Hepatocyte (in vitro differentiated cells): Measurements from ENCODE around the gene ZNF276. TPM values are rescaled to one million over a fixed set of nuclear protein-coding genes. Genes with fewer than 3 reads are reported as not detected.

ENCODE experiments used
- DNase-seq: peaks from one replicate; pipeline ENCODE4 v3.0.0-alpha.2; 2016; ENCODE audit warnings: low spot score
- H2AFZ ChIP-seq: fragments of 200-600 bp; sonication (generic); 2 replicates; pipeline ENCODE4 v1.6.0; 2016; ENCODE audit warnings: antibody characterized with exemption, mild to moderate bottlenecking
- H3K27ac ChIP-seq: fragments of 200-600 bp; sonication (generic); 2 replicates; pipeline ENCODE4 v1.5.1; 2016; ENCODE audit warnings: mild to moderate bottlenecking
- H3K27me3 ChIP-seq: fragments of 200-600 bp; sonication (generic); 2 replicates; pipeline ENCODE4 v1.6.1; 2016
- H3K36me3 ChIP-seq: fragments of 200-600 bp; sonication (generic); replicated peaks from 2 replicates; pipeline ENCODE4 v1.5.1; 2016; ENCODE audit warnings: low read depth; ENCODE audit not compliant: insufficient read depth
- H3K4me1 ChIP-seq: fragments of 200-600 bp; sonication (generic); 2 replicates; pipeline ENCODE4 v1.5.1; 2016; ENCODE audit warnings: mild to moderate bottlenecking, moderate library complexity; ENCODE audit not compliant: insufficient read depth
- H3K4me2 ChIP-seq: fragments of 200-600 bp; sonication (generic); 2 replicates; pipeline ENCODE4 v1.6.0; 2016
- H3K4me3 ChIP-seq: fragments of 200-600 bp; sonication (generic); 2 replicates; pipeline ENCODE4 v1.5.1; 2016; ENCODE audit warnings: mild to moderate bottlenecking
- H3K79me2 ChIP-seq: fragments of 200-600 bp; sonication (generic); 2 replicates; pipeline ENCODE4 v1.6.0; 2017; ENCODE audit warnings: mild to moderate bottlenecking
- H3K9me2 ChIP-seq: fragments of 200-600 bp; sonication (generic); replicated peaks from 2 replicates; pipeline ENCODE4 v1.6.0; 2017; ENCODE audit warnings: mild to moderate bottlenecking; ENCODE audit not compliant: insufficient read depth
- H3K9me3 ChIP-seq: fragments of 200-600 bp; sonication (generic); 2 replicates; pipeline ENCODE4 v1.5.1; 2016; ENCODE audit warnings: low read depth, mild to moderate bottlenecking
- H4K20me1 ChIP-seq: fragments of 200-600 bp; sonication (generic); 2 replicates; pipeline ENCODE4 v1.6.0; 2016; ENCODE audit warnings: mild to moderate bottlenecking; ENCODE audit not compliant: insufficient read depth, poor library complexity, severe bottlenecking
- CTCF ChIP-seq: fragments of 200-600 bp; sonication (generic); IDR thresholded peaks from 2 replicates; pipeline ENCODE4 v1.5.1; 2016; ENCODE audit warnings: antibody characterized with exemption, mild to moderate bottlenecking; ENCODE audit not compliant: poor library complexity
- EZH2 ChIP-seq: fragments of 200-600 bp; sonication (generic); IDR thresholded peaks from 2 replicates; pipeline ENCODE4 v1.6.1; 2016; ENCODE audit warnings: antibody characterized with exemption, mild to moderate bottlenecking, borderline replicate concordance
- EZH2phosphoT487 ChIP-seq: fragments of 200-600 bp; sonication (generic); IDR thresholded peaks from one replicate; pipeline ENCODE4 v1.6.1; 2018; ENCODE audit warnings: antibody characterized with exemption, mild to moderate bottlenecking, low read depth, moderate library complexity; ENCODE audit not compliant: unreplicated experiment, severe bottlenecking
- WGBS: methylation state at CpG from one replicate; pipeline ENCODE4 v1.1.6; 2016; ENCODE audit warnings: low lambda C conversion rate; ENCODE audit errors: missing lambda C conversion rate; 5-methylcytosine and 5-hydroxymethylcytosine counted together
- polyA plus RNA-seq: library from polyadenylated mRNA; unstranded; fragments of >200 nt; fragmentation: Nextera tagmentation; extraction: Ambion mirVana; gene quantifications from 2 replicates; pipeline ENCODE4 v1.2.1, GENCODE V29; 2016
- total RNA-seq: library from RNA; depleted of rRNA; stranded (reverse); fragments of >200 nt; gene quantifications from 2 replicates; pipeline ENCODE4 v1.2.3, GENCODE V29; 2014

The ZNF276 gene
- total and polyA plus RNA-seq, 2 experiments from 2014 or later = 15.0 to 23.2 TPM

- 96% methylated on average over 16 of the region's 16 CpGs for WGBS
- Histone ChIP-seq H3K9me3 (no peaks in the 10 kb centered on the region), H4K20me1 (peaks cover 4% of the 10 kb centered on the region), H3K79me2 (peaks cover 28% of the 10 kb centered on the region), H3K27ac (no peak overlapping the region), H3K4me2 (no peak overlapping the region), H3K4me3 (no peak overlapping the region), H3K4me1 (peaks cover 11% of the 10 kb centered on the region), H3K36me3 (no peaks in the 10 kb centered on the region), H3K27me3 (no peaks in the 10 kb centered on the region), H2AFZ (no peak overlapping the region), H3K9me2 (no peaks in the 10 kb centered on the region)
- DNase-seq = no peak
- TF ChIP-seq EZH2phosphoT487 (no peak), CTCF (no peak), EZH2 (no peak)
Observed at GRCh38 chr16:89690392-89690901, 30.9 kb upstream of the ZNF276 start.

GRCh38 chr16:89691231-89691985 is 29.9 kb upstream of the ZNF276 start:
- no peak overlapping the region for H3K27ac ChIP-seq
- no peaks in the 10 kb centered on the region for H3K9me2 ChIP-seq
- no peaks in the 10 kb centered on the region for H3K27me3 ChIP-seq
- no peak for DNase-seq
- 100% methylated on average over 19 of the region's 21 CpGs for WGBS
- TF ChIP-seq CTCF (no peak), EZH2 (no peak), EZH2phosphoT487 (no peak)
- H3K4me3 ChIP-seq = no peak overlapping the region
- peaks cover 28% of the 10 kb centered on the region for H3K79me2 ChIP-seq
- H3K4me2 ChIP-seq = no peak overlapping the region
- H2AFZ ChIP-seq = no peak overlapping the region
- H3K4me1 ChIP-seq = peaks cover 11% of the 10 kb centered on the region
- H3K9me3 ChIP-seq = no peaks in the 10 kb centered on the region
- peaks cover 4% of the 10 kb centered on the region for H4K20me1 ChIP-seq
- no peaks in the 10 kb centered on the region for H3K36me3 ChIP-seq

GRCh38 chr16:89691986-89692569 is 29.3 kb upstream of the ZNF276 start:
- no peak overlapping the region for H3K4me3 ChIP-seq
- peaks cover 28% of the 10 kb centered on the region for H3K79me2 ChIP-seq
- no peak overlapping the region for H3K27ac ChIP-seq
- no peak for TF ChIP-seq EZH2phosphoT487
- TF ChIP-seq EZH2 = no peak
- no peak for TF ChIP-seq CTCF
- no peaks in the 10 kb centered on the region for H3K9me2 ChIP-seq
- H3K9me3 ChIP-seq = no peaks in the 10 kb centered on the region
- H3K27me3 ChIP-seq = no peaks in the 10 kb centered on the region
- no peak overlapping the region for H3K4me2 ChIP-seq
- H3K4me1 ChIP-seq = peaks cover 11% of the 10 kb centered on the region
- peaks cover 4% of the 10 kb centered on the region for H4K20me1 ChIP-seq
- no peak overlapping the region for H2AFZ ChIP-seq
- DNase-seq = no peak
- 89% methylated on average over 12 of the region's 13 CpGs for WGBS
- no peaks in the 10 kb centered on the region for H3K36me3 ChIP-seq
